SK-N-SH treated with all-trans-retinoic acid at 6 μM for 48 hours (cell line): ENCODE data around the gene CBX1.
A peak's percentile ranks its signal among the peaks of the same experiment; 100 is the strongest.

Source experiments
- ATAC-seq: fragments of 200-7000 bp; cut with Tn5 transposase; 3 replicates; pipeline ENCODE4 v1.9.1; 2020; ENCODE audit warnings: mild to moderate bottlenecking, moderate library complexity
- ARNTL ChIP-seq: fragments of 450-650 bp; formaldehyde crosslinking; IDR thresholded peaks from 2 replicates; pipeline ENCODE4 v1.5.0; 2020; ENCODE audit warnings: low read depth, mild to moderate bottlenecking, moderate library complexity, borderline replicate concordance
- BACH2 ChIP-seq: fragments of 250-450 bp; sonication (Bioruptor Pico); IDR thresholded peaks from 2 replicates; pipeline ENCODE4 v1.9.0; 2021; ENCODE audit warnings: mild to moderate bottlenecking, borderline replicate concordance
- CSDC2 ChIP-seq: fragments of 250-450 bp; sonication (Bioruptor Pico); IDR thresholded peaks from 2 replicates; pipeline ENCODE4 v1.5.0; 2020; ENCODE audit warnings: mild to moderate bottlenecking, moderate library complexity
- ESRRG ChIP-seq: fragments of 250-450 bp; sonication (Bioruptor Pico); IDR thresholded peaks from 2 replicates; pipeline ENCODE4 v1.6.1; 2021; ENCODE audit warnings: mild to moderate bottlenecking
- GLIS3 ChIP-seq: fragments of 250-450 bp; sonication (Bioruptor Pico); IDR thresholded peaks from 2 replicates; pipeline ENCODE4 v1.5.0; 2020; ENCODE audit warnings: mild to moderate bottlenecking, moderate library complexity
- OSR1 ChIP-seq: fragments of 250-450 bp; sonication (Bioruptor Pico); IDR thresholded peaks from 2 replicates; pipeline ENCODE4 v1.8.0; 2022; ENCODE audit warnings: moderate library complexity, mild to moderate bottlenecking, inconsistent platforms
- RARB ChIP-seq: fragments of 250-450 bp; sonication (Bioruptor Pico); IDR thresholded peaks from 2 replicates; pipeline ENCODE4 v1.8.0; 2021; ENCODE audit warnings: mild to moderate bottlenecking, moderate library complexity
- SNAI2 ChIP-seq: fragments of 250-450 bp; sonication (Bioruptor Pico); IDR thresholded peaks from 2 replicates; pipeline ENCODE4 v1.5.0; 2020; ENCODE audit warnings: mild to moderate bottlenecking, moderate library complexity
- TCF4 ChIP-seq: fragments of 250-450 bp; sonication (Bioruptor Pico); IDR thresholded peaks from 2 replicates; pipeline ENCODE4 v1.8.0; 2021; ENCODE audit warnings: mild to moderate bottlenecking, moderate library complexity, borderline replicate concordance
- TOX ChIP-seq: fragments of 250-450 bp; sonication (Bioruptor Pico); IDR thresholded peaks from 2 replicates; pipeline ENCODE4 v1.8.0; 2021; ENCODE audit warnings: mild to moderate bottlenecking, moderate library complexity, borderline replicate concordance
- ZC3H10 ChIP-seq: fragments of 250-450 bp; sonication (Bioruptor Pico); IDR thresholded peaks from 2 replicates; pipeline ENCODE4 v1.5.1; 2021; ENCODE audit warnings: mild to moderate bottlenecking, moderate library complexity
- ZFP3 ChIP-seq: fragments of 250-450 bp; sonication (Bioruptor Pico); IDR thresholded peaks from 2 replicates; pipeline ENCODE4 v1.5.0; 2020; ENCODE audit warnings: mild to moderate bottlenecking, moderate library complexity
- ZFP30 ChIP-seq: fragments of 450-650 bp; formaldehyde crosslinking; IDR thresholded peaks from 2 replicates; pipeline ENCODE4 v1.5.0; 2022; ENCODE audit warnings: mild to moderate bottlenecking, moderate library complexity
- ZNF565 ChIP-seq: fragments of 450-650 bp; formaldehyde crosslinking; conservative IDR thresholded peaks from 2 replicates; pipeline ENCODE4 v1.5.0; 2020; ENCODE audit warnings: low read depth, mild to moderate bottlenecking, moderate library complexity
- ZNF70 ChIP-seq: fragments of 450-650 bp; formaldehyde crosslinking; IDR thresholded peaks from 2 replicates; pipeline ENCODE4 v1.5.0; 2020; ENCODE audit warnings: mild to moderate bottlenecking, moderate library complexity
- ZNF8 ChIP-seq: fragments of 450-650 bp; formaldehyde crosslinking; IDR thresholded peaks from 2 replicates; pipeline ENCODE4 v1.5.0; 2020; ENCODE audit warnings: mild to moderate bottlenecking, moderate library complexity
- TF ChIP-seq, protein P1 (sequence below): fragments of 250-450 bp; sonication (Bioruptor Pico); IDR thresholded peaks from 2 replicates; pipeline ENCODE4 v1.5.1; 2021; ENCODE audit warnings: mild to moderate bottlenecking, moderate library complexity
- TF ChIP-seq, protein P2 (sequence below): fragments of 250-450 bp; sonication (Bioruptor Pico); IDR thresholded peaks from 2 replicates; pipeline ENCODE4 v1.8.0; 2021; ENCODE audit warnings: low read depth, mild to moderate bottlenecking, moderate library complexity, borderline replicate concordance
- TF ChIP-seq, protein P3 (sequence below): fragments of 250-450 bp; sonication (Bioruptor Pico); IDR thresholded peaks from 2 replicates; pipeline ENCODE4 v1.5.0; 2020; ENCODE audit warnings: mild to moderate bottlenecking, moderate library complexity
- TF ChIP-seq, protein P4 (sequence below): fragments of 250-450 bp; sonication (Bioruptor Pico); IDR thresholded peaks from 2 replicates; pipeline ENCODE4 v1.8.0; 2020; ENCODE audit warnings: mild to moderate bottlenecking, moderate library complexity, borderline replicate concordance

The CBX1 gene

DNA sequence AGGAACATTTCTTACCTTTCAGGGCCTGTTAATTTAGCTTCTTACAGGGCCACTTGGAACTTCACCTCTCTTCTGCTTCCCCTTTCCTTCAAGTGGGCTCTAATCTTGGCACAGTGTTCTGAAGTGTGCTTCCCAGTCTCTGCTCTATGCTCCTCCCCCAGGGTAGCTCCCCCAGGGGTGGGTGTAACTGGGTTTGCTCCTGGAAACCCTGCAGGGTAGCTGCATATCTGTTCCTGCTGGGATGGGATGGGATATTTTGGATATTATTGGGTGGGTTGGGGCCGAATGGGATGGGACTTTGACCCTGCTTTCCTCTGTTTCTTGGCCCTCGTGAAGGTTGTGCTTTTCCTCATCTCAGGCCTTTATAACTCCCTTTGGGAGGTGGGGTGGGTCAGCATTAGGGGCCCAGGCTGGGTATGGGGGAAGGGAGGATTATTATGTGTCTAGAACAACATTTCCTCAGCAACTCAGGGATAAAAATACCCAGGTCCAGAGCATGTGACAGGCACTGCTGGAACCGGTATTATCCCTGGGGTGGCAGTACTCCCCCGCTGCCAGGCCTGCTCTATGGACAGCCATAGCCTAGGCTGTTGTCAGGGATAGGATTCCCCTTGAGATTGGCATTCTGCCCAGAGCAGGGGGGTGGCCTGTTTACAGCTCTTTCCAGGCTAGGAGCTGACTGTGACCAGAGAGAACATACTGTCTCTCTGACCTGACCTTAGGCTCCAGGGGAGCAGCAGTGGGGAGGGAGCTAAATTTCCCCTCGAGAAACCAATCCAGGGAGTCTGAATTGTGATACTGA, 48.1 kb downstream of the CBX1 start:
- 0 out of 3 replicates have a peak, but pooled peaks have one; percentile 1 for ATAC-seq
- TF ChIP-seq RARB (CRISPR knock-in tag): no peak
- TF ChIP-seq ZNF565 (CRISPR knock-in tag): no peak

DNA sequence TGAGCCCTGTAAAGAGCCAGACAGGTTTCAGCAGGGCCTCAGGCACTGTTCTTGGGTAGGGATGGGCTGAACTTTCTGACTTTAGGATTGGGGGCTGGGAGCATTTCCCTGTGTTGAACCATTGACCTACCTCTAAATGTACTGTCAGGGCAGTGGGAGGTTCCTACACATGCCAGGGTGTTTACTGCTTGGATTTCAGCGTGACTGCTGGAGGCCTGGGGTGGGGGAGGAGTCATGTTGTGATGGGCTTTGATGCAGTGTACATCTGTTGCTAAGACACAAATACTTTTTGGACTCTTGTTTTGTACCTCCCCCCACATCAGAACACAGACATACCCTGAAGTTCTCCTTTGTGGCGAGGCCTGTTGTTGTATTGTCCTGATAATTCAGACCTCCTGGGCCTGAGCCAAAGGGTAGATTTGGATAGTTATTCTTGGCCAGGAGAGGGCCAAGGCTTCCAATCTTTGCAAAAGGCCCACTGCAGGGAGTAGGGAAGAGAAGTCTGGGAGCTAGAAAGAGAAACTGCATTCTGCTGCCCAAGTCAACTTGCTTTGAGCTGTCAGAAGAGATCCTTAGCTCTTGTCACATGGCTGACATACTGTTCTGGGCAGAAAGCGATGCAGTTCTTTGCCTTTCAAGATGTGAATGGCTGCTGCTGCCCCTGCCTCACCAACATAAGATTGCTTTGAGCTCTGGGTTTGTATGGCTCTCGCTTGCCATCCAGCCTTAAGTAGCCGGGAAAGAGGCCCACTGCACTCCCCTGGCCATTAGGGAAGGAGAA, 49.4 kb downstream of the CBX1 start:
- no peak; the same call in 1 of the 3 replicates for ATAC-seq
- TF ChIP-seq, protein P1, sequence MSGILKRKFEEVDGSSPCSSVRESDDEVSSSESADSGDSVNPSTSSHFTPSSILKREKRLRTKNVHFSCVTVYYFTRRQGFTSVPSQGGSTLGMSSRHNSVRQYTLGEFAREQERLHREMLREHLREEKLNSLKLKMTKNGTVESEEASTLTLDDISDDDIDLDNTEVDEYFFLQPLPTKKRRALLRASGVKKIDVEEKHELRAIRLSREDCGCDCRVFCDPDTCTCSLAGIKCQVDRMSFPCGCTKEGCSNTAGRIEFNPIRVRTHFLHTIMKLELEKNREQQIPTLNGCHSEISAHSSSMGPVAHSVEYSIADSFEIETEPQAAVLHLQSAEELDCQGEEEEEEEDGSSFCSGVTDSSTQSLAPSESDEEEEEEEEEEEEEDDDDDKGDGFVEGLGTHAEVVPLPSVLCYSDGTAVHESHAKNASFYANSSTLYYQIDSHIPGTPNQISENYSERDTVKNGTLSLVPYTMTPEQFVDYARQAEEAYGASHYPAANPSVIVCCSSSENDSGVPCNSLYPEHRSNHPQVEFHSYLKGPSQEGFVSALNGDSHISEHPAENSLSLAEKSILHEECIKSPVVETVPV: no peak
- TF ChIP-seq, protein P2, sequence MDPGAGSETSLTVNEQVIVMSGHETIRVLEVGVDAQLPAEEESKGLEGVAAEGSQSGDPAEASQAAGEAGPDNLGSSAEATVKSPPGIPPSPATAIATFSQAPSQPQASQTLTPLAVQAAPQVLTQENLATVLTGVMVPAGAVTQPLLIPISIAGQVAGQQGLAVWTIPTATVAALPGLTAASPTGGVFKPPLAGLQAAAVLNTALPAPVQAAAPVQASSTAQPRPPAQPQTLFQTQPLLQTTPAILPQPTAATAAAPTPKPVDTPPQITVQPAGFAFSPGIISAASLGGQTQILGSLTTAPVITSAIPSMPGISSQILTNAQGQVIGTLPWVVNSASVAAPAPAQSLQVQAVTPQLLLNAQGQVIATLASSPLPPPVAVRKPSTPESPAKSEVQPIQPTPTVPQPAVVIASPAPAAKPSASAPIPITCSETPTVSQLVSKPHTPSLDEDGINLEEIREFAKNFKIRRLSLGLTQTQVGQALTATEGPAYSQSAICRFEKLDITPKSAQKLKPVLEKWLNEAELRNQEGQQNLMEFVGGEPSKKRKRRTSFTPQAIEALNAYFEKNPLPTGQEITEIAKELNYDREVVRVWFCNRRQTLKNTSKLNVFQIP (CRISPR knock-in tag): no peak
- TF ChIP-seq SNAI2 (CRISPR knock-in tag): no peak
- TF ChIP-seq ZC3H10 (CRISPR knock-in tag): no peak
- TF ChIP-seq, protein P3, sequence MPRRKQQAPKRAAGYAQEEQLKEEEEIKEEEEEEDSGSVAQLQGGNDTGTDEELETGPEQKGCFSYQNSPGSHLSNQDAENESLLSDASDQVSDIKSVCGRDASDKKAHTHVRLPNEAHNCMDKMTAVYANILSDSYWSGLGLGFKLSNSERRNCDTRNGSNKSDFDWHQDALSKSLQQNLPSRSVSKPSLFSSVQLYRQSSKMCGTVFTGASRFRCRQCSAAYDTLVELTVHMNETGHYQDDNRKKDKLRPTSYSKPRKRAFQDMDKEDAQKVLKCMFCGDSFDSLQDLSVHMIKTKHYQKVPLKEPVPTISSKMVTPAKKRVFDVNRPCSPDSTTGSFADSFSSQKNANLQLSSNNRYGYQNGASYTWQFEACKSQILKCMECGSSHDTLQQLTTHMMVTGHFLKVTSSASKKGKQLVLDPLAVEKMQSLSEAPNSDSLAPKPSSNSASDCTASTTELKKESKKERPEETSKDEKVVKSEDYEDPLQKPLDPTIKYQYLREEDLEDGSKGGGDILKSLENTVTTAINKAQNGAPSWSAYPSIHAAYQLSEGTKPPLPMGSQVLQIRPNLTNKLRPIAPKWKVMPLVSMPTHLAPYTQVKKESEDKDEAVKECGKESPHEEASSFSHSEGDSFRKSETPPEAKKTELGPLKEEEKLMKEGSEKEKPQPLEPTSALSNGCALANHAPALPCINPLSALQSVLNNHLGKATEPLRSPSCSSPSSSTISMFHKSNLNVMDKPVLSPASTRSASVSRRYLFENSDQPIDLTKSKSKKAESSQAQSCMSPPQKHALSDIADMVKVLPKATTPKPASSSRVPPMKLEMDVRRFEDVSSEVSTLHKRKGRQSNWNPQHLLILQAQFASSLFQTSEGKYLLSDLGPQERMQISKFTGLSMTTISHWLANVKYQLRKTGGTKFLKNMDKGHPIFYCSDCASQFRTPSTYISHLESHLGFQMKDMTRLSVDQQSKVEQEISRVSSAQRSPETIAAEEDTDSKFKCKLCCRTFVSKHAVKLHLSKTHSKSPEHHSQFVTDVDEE (CRISPR knock-in tag): no peak
- TF ChIP-seq ZFP3 (CRISPR knock-in tag): no peak

DNA sequence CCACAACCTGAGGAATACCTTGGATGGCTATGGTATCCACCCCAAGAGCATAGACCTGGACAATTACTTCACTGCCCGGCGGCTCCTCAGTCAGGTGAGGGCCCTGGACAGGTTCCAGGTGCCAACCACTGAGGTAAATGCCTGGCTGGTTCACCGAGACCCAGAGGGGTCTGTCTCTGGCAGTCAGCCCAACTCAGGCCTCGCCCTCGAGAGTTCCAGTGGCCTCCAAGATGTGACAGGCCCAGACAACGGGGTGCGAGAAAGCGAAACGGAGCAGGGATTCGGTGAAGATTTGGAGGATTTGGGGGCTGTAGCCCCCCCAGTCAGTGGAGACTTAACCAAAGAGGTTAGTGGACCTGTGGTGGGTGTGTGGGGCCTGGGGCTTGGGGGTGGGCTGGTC, 50.0 kb downstream of the CBX1 start:
- TF ChIP-seq ZNF565 (CRISPR knock-in tag) (no peak), ZFP3 (CRISPR knock-in tag) (no peak)
- no peak for ATAC-seq

DNA sequence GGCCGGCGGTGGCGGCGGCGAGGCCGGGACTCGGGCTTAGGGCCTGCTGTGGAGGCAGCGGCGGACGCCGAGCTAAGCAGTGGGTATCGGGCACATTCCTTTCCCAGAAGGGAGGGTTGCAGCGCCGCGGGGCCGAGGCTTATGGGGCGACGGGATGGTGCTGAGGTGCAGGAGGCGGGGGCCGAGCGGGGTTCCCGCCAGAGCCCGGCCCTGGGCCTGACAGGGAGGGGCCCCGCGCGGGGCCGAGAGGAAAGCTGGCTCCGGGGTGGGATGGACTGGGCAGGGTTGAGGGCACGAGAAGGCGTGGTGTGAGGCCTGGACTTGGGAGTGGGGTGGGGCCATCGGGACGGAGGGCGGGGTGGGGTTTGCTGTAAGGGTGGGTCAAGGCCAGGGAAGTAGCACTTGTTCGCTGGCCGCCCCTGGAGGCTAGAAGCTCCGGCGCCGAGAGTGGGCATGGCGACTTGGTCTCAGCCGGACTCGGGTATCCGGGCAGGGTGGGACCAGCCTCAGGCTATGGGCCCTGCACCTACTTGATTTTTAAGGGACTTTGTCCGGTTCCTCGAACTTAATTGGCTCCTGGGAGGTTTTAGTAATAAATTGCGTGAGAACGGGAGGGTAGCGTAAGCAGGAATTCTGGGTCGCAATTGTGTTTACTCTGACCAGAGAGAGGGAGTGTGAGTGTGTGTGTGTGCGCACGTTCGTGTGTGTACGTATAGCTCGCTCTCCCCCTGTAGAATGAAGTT, 52.7 kb downstream of the CBX1 start:
- ATAC-seq: peak; percentile 80
- TF ChIP-seq, protein P3 (CRISPR knock-in tag): peak; percentile 65
- TF ChIP-seq RARB (CRISPR knock-in tag) (no peak; the same call in 1 of the 2 replicates), CSDC2 (CRISPR knock-in tag) (peak; percentile 77; the same call in 1 of the 2 replicates), ZC3H10 (CRISPR knock-in tag) (no peak), ZFP3 (CRISPR knock-in tag) (peak; percentile 69; the same call in 1 of the 2 replicates), GLIS3 (CRISPR knock-in tag) (peak; percentile 76; the same call in 1 of the 2 replicates), TOX (CRISPR knock-in tag) (no peak), SNAI2 (CRISPR knock-in tag) (no peak), ZFP30 (no peak), ESRRG (no peak), BACH2 (CRISPR knock-in tag) (no peak), ZNF70 (no peak), ARNTL (CRISPR knock-in tag) (no peak), TCF4 (CRISPR knock-in tag) (no peak), OSR1 (CRISPR knock-in tag) (no peak), ZNF8 (CRISPR knock-in tag) (no peak)
- TF ChIP-seq, protein P2 (CRISPR knock-in tag): no peak
- TF ChIP-seq, protein P4, sequence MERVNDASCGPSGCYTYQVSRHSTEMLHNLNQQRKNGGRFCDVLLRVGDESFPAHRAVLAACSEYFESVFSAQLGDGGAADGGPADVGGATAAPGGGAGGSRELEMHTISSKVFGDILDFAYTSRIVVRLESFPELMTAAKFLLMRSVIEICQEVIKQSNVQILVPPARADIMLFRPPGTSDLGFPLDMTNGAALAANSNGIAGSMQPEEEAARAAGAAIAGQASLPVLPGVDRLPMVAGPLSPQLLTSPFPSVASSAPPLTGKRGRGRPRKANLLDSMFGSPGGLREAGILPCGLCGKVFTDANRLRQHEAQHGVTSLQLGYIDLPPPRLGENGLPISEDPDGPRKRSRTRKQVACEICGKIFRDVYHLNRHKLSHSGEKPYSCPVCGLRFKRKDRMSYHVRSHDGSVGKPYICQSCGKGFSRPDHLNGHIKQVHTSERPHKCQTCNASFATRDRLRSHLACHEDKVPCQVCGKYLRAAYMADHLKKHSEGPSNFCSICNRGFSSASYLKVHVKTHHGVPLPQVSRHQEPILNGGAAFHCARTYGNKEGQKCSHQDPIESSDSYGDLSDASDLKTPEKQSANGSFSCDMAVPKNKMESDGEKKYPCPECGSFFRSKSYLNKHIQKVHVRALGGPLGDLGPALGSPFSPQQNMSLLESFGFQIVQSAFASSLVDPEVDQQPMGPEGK (CRISPR knock-in tag): peak; percentile 95
